ENCODE results near the gene HID1.
"Not testable (repeated sequence)": the region's sequence is repeated elsewhere in the genome, so short reads cannot be mapped to it uniquely, and the experiment has no call there.

DNA sequence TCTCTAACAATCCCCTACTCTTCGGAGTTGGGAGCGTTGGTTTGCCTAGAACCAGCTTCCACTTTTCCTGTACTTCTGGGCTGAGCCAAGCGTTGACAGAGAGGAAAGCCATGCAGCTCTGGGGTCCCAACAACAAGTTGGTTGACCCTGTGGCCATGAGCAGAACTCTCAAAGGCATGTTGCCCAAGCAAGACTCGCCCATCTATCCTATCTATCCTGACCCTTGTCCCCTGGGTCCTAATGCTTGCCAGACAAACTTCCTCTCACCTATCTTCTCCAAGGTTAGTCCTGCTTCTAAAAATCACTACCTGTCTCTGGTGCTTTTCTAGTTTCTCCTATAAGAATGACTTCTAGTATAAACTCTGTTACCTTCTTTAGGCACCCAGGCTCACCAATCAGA is 63.5 kb downstream of the HID1 start:
- TF ChIP-seq, protein P1, sequence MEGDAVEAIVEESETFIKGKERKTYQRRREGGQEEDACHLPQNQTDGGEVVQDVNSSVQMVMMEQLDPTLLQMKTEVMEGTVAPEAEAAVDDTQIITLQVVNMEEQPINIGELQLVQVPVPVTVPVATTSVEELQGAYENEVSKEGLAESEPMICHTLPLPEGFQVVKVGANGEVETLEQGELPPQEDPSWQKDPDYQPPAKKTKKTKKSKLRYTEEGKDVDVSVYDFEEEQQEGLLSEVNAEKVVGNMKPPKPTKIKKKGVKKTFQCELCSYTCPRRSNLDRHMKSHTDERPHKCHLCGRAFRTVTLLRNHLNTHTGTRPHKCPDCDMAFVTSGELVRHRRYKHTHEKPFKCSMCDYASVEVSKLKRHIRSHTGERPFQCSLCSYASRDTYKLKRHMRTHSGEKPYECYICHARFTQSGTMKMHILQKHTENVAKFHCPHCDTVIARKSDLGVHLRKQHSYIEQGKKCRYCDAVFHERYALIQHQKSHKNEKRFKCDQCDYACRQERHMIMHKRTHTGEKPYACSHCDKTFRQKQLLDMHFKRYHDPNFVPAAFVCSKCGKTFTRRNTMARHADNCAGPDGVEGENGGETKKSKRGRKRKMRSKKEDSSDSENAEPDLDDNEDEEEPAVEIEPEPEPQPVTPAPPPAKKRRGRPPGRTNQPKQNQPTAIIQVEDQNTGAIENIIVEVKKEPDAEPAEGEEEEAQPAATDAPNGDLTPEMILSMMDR (IDR thresholded peaks at IDR 0.05 in 4 of 5, conservative IDR thresholded peaks at IDR 0.05 in 1 of 5), result not testable (repeated sequence)
- TF ChIP-seq POLR2A (IDR thresholded peaks at IDR 0.05), result not testable (repeated sequence)
